A549 (cell line): ENCODE results near the gene NMNAT2. TPM values are rescaled to one million over a fixed set of nuclear protein-coding genes. Genes with fewer than 3 reads are reported as not detected.

Source experiments
- ATAC-seq, 2 experiments: fragments of 200-7000 bp in 1 of 2; fragments of >200 bp in 1 of 2; cut with Nextera tagmentation in 1 of 2; cut with Tn5 transposase in 1 of 2; 3 replicates each; pipeline versions ENCODE4 v1.8.0 to v1.9.1; 2018 to 2020; ENCODE audit warnings: mild to moderate bottlenecking in 1 of 2, moderate library complexity in 1 of 2
- CTCF ChIA-PET: fragments of 300-600 bp; sonication (Branson Sonifier 250); formaldehyde crosslinking; extraction: SDS; loops from one replicate; lab custom pipeline; 2021; ENCODE audit warnings: antibody characterized with exemption, inconsistent platforms; lab: Yijun Ruan, JAX
- POLR2A ChIA-PET: fragments of 350-600 bp; formaldehyde crosslinking; extraction: SDS; loops from one replicate; lab custom pipeline; 2021; ENCODE audit warnings: antibody characterized with exemption, inconsistent platforms; lab: Yijun Ruan, JAX
- DNase-seq, 2 experiments: peaks; one replicate each; pipeline versions ENCODE4 v3.0.0 to v3.0.0-alpha.2; 2011 to 2016; ENCODE audit warnings: low read depth in 1 of 2, low spot score in 1 of 2
- FAIRE-seq: peaks from 2 replicates; lab custom pipeline; 2011; peaks lifted over from hg19 to GRCh38; lab: Jason Lieb, UNC
- H3K27ac ChIP-seq, 2 experiments: fragments of >200 bp; sonication (Bioruptor Twin); formaldehyde crosslinking; 3 replicates each; pipeline ENCODE4 v1.5.1; 2016 to 2017
- H3K4me1 ChIP-seq: fragments of >200 bp; sonication (Bioruptor Twin); formaldehyde crosslinking; 3 replicates; pipeline ENCODE4 v1.6.1; 2016
- H3K4me2 ChIP-seq: fragments of >200 bp; sonication (Bioruptor Twin); formaldehyde crosslinking; 3 replicates; pipeline ENCODE4 v1.6.1; 2016
- H3K4me3 ChIP-seq: fragments of >200 bp; sonication (Bioruptor Twin); formaldehyde crosslinking; 3 replicates; pipeline ENCODE4 v1.5.1; 2016
- H3K9me3 ChIP-seq: fragments of >200 bp; sonication (Bioruptor Twin); formaldehyde crosslinking; 3 replicates; pipeline ENCODE4 v1.6.1; 2016
- BHLHE40 ChIP-seq: IDR thresholded peaks from 2 replicates; pipeline ENCODE4 v1.6.1; 2012; ENCODE audit warnings: low read depth, low read length, inconsistent platforms
- CBX2 ChIP-seq: fragments of 200-600 bp; sonication (generic); IDR thresholded peaks from 2 replicates; pipeline ENCODE4 v1.6.1; 2016; ENCODE audit warnings: low read depth, mild to moderate bottlenecking, borderline replicate concordance
- CBX8 ChIP-seq: fragments of 200-600 bp; sonication (generic); IDR thresholded peaks from 2 replicates; pipeline ENCODE4 v1.6.1; 2016
- EHF ChIP-seq: fragments of 250-450 bp; sonication (Bioruptor Pico); IDR thresholded peaks from 2 replicates; pipeline ENCODE4 v1.5.0; 2020; ENCODE audit warnings: mild to moderate bottlenecking
- EHMT2 ChIP-seq: fragments of 200-600 bp; sonication (generic); IDR thresholded peaks from 2 replicates; pipeline ENCODE4 v1.6.1; 2016; ENCODE audit warnings: antibody characterized with exemption, low read depth, mild to moderate bottlenecking, moderate library complexity
- EP300 ChIP-seq, 2 experiments: fragments of >200 bp; sonication (Bioruptor Twin); formaldehyde crosslinking; IDR thresholded peaks; 2 replicates in 1 of 2; 3 replicates in 1 of 2; pipeline ENCODE4 v1.6.1; 2016 to 2017
- ESRRA ChIP-seq: fragments of 150-350 bp; IDR thresholded peaks from 2 replicates; pipeline ENCODE4 v1.6.1; 2014; ENCODE audit warnings: mild to moderate bottlenecking, low read length, borderline replicate concordance
- GATA3 ChIP-seq: IDR thresholded peaks from 2 replicates; pipeline ENCODE4 v1.6.1; 2012; ENCODE audit warnings: borderline replicate concordance
- HDAC2 ChIP-seq: fragments of 200-600 bp; sonication (generic); IDR thresholded peaks from 2 replicates; pipeline ENCODE4 v1.6.1; 2016
- HEYL ChIP-seq: fragments of 250-450 bp; sonication (Bioruptor Pico); IDR thresholded peaks from 2 replicates; pipeline ENCODE4 v1.8.0; 2021; ENCODE audit warnings: mild to moderate bottlenecking, moderate library complexity
- HOXB5 ChIP-seq: fragments of 250-450 bp; sonication (Bioruptor Pico); IDR thresholded peaks from 2 replicates; pipeline ENCODE4 v1.5.0; 2020; ENCODE audit warnings: mild to moderate bottlenecking, moderate library complexity
- JUNB ChIP-seq: fragments of >200 bp; sonication (Bioruptor Twin); formaldehyde crosslinking; IDR thresholded peaks from 2 replicates; pipeline ENCODE4 v1.6.1; 2016
- KDM1A ChIP-seq: fragments of 200-600 bp; sonication (generic); IDR thresholded peaks from 2 replicates; pipeline ENCODE4 v1.6.1; 2016; ENCODE audit warnings: low read depth, mild to moderate bottlenecking
- KDM5A ChIP-seq: fragments of 200-600 bp; sonication (generic); IDR thresholded peaks from 2 replicates; pipeline ENCODE4 v1.6.1; 2016; ENCODE audit warnings: antibody characterized with exemption, mild to moderate bottlenecking
- PHF8 ChIP-seq: fragments of 200-600 bp; sonication (generic); IDR thresholded peaks from 2 replicates; pipeline ENCODE4 v1.6.1; 2016; ENCODE audit warnings: low read depth, mild to moderate bottlenecking, antibody characterized with exemption, moderate library complexity, borderline replicate concordance
- RAD21 ChIP-seq, 2 experiments: fragments of >200 bp in 1 of 2; sonication (Bioruptor Twin) in 1 of 2; formaldehyde crosslinking in 1 of 2; IDR thresholded peaks in 1 of 2; conservative IDR thresholded peaks in 1 of 2; 2 replicates in 1 of 2; 3 replicates in 1 of 2; pipeline ENCODE4 v1.6.1; 2012 to 2018; ENCODE audit warnings: inconsistent platforms in 1 of 2
- SMC3 ChIP-seq: fragments of >200 bp; sonication (Bioruptor Twin); formaldehyde crosslinking; IDR thresholded peaks from 3 replicates; pipeline ENCODE4 v1.6.1; 2018; ENCODE audit warnings: inconsistent platforms
- ZNF302 ChIP-seq: fragments of 250-450 bp; sonication (Bioruptor Pico); IDR thresholded peaks from 2 replicates; pipeline ENCODE4 v1.9.0; 2021; ENCODE audit warnings: inconsistent platforms, mild to moderate bottlenecking, moderate library complexity
- ZSCAN20 ChIP-seq: fragments of 250-450 bp; sonication (Bioruptor Pico); IDR thresholded peaks from 2 replicates; pipeline ENCODE4 v1.8.0; 2022; ENCODE audit warnings: mild to moderate bottlenecking, moderate library complexity
- WGBS: methylation state at CpG from one replicate; pipeline ENCODE4 v1.1.6; 2017; ENCODE audit errors: missing lambda C conversion rate; 5-methylcytosine and 5-hydroxymethylcytosine counted together
- polyA plus RNA-seq, 4 experiments: library from polyadenylated mRNA; depleted of rRNA in 3 of 4; stranded (reverse); fragments of >200 nt; fragmentation: RNase III in 1 of 4; extraction: RNeasy Plus Mini Kit Qiagen cat#74134 plus additional on column Dnase treatment in 1 of 4; gene quantifications; 2 replicates in 3 of 4; 3 replicates in 1 of 4; pipeline ENCODE4 v1.2.3, GENCODE V29; 2011 to 2017
- TF ChIP-seq, protein P1 (sequence below): fragments of 250-450 bp; sonication (Bioruptor Pico); IDR thresholded peaks from 2 replicates; pipeline ENCODE4 v1.5.0; 2021; ENCODE audit warnings: mild to moderate bottlenecking, moderate library complexity, borderline replicate concordance
- TF ChIP-seq, protein P2 (sequence below): fragments of >200 bp; sonication (Bioruptor Twin); formaldehyde crosslinking; IDR thresholded peaks from 3 replicates; pipeline ENCODE4 v1.5.1; 2016
- TF ChIP-seq, protein P3 (sequence below): IDR thresholded peaks from 2 replicates; pipeline ENCODE4 v1.6.1; 2012
- TF ChIP-seq, protein P4 (sequence below): fragments of 150-350 bp; IDR thresholded peaks from 2 replicates; pipeline ENCODE4 v1.6.1; 2014; ENCODE audit warnings: low read depth, mild to moderate bottlenecking, low read length
- TF ChIP-seq, protein P5 (sequence below): IDR thresholded peaks from 2 replicates; pipeline ENCODE4 v1.6.1; 2012; ENCODE audit warnings: low read depth, borderline replicate concordance

NMNAT2 gene
- polyA plus RNA-seq, 2 of the 4 experiments (the other 2 are of a cell fraction) = 0.16 to 0.63 TPM

DNA sequence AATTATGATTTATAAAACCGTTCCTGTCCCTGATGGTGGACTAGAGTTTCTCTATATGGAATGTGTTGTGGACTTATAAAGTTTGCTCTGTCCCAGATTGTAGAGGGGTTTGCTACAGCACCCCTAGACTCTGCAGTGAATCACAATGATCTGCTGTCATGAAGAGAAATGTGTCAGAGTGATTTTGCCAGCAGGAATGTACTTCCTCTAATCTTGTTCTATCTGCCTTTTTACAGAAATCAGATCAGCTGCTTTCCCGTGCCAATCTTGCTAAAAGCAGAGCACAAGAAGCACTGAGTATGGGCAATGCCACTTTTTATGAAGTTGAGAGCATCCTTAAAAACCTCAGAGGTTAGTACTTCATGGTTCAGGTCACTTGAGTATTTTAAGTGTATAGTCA is 180.1 kb downstream of the NMNAT2 start:
- Histone ChIP-seq H3K4me1 (peaks cover 5% of the 10 kb centered on the region), H3K4me2 (no peak overlapping the region), H3K4me3 (no peak overlapping the region), H3K9me3 (no peaks in the 10 kb centered on the region), H3K27ac (no peak overlapping the region)
- TF ChIP-seq PHF8 (no peak), CBX8 (no peak), HDAC2 (no peak), SMC3 (no peak), EHMT2 (no peak), ZNF302 (no peak), ESRRA (no peak), BHLHE40 (no peak), CBX2 (no peak), EHF (CRISPR knock-in tag) (no peak), JUNB (no peak), RAD21 (conservative IDR thresholded peaks at IDR 0.05 in 1 of 2, IDR thresholded peaks at IDR 0.05 in 1 of 2) (no peak), KDM1A (no peak), KDM5A (no peak), ZSCAN20 (no peak)
- TF ChIP-seq, protein P1, sequence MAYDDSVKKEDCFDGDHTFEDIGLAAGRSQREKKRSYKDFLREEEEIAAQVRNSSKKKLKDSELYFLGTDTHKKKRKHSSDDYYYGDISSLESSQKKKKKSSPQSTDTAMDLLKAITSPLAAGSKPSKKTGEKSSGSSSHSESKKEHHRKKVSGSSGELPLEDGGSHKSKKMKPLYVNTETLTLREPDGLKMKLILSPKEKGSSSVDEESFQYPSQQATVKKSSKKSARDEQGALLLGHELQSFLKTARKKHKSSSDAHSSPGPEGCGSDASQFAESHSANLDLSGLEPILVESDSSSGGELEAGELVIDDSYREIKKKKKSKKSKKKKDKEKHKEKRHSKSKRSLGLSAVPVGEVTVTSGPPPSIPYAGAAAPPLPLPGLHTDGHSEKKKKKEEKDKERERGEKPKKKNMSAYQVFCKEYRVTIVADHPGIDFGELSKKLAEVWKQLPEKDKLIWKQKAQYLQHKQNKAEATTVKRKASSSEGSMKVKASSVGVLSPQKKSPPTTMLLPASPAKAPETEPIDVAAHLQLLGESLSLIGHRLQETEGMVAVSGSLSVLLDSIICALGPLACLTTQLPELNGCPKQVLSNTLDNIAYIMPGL (CRISPR knock-in tag) = no peak
- TF ChIP-seq, protein P2, sequence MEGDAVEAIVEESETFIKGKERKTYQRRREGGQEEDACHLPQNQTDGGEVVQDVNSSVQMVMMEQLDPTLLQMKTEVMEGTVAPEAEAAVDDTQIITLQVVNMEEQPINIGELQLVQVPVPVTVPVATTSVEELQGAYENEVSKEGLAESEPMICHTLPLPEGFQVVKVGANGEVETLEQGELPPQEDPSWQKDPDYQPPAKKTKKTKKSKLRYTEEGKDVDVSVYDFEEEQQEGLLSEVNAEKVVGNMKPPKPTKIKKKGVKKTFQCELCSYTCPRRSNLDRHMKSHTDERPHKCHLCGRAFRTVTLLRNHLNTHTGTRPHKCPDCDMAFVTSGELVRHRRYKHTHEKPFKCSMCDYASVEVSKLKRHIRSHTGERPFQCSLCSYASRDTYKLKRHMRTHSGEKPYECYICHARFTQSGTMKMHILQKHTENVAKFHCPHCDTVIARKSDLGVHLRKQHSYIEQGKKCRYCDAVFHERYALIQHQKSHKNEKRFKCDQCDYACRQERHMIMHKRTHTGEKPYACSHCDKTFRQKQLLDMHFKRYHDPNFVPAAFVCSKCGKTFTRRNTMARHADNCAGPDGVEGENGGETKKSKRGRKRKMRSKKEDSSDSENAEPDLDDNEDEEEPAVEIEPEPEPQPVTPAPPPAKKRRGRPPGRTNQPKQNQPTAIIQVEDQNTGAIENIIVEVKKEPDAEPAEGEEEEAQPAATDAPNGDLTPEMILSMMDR = no peak
- TF ChIP-seq, protein P3, sequence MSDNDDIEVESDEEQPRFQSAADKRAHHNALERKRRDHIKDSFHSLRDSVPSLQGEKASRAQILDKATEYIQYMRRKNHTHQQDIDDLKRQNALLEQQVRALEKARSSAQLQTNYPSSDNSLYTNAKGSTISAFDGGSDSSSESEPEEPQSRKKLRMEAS = no peak
- TF ChIP-seq, protein P4, sequence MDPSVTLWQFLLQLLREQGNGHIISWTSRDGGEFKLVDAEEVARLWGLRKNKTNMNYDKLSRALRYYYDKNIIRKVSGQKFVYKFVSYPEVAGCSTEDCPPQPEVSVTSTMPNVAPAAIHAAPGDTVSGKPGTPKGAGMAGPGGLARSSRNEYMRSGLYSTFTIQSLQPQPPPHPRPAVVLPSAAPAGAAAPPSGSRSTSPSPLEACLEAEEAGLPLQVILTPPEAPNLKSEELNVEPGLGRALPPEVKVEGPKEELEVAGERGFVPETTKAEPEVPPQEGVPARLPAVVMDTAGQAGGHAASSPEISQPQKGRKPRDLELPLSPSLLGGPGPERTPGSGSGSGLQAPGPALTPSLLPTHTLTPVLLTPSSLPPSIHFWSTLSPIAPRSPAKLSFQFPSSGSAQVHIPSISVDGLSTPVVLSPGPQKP = no peak
- CTCF ChIA-PET = interaction anchor here (1.1 to 2.0 kb wide), 4 partner anchors 10 to 275 kb away, joined by 3 to 10 read pairs (median 4); no protein-coding TSS in a partner anchor
- no peak for ATAC-seq
- WGBS = 84% methylated on average over 2 of the region's 2 CpGs
- POLR2A ChIA-PET = no interaction called here
- FAIRE-seq = no peak
- no peak for DNase-seq

DNA sequence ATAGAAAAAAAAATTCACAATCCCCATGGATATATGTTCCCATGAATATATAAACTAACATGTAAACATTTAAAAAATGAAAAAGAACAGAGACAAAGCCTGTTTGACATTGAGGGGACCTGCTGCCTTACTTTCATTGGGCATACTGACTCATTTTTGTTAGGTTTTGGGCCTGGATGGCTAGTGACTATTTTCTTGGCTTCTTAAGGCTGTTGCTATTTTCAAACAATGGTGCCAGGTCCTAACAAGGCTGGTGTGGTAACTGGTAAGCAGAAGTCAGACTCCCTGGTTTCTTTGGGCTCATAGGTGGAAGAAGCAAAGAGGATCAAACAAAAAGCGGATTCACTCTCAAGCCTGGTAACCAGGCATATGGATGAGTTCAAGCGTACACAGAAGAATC is 181.1 kb downstream of the NMNAT2 start:
- no peak for DNase-seq
- H3K9me3 ChIP-seq = no peaks in the 10 kb centered on the region
- no peak for ATAC-seq
- POLR2A ChIA-PET = no interaction called here
- 90% methylated on average over 2 of the region's 2 CpGs for WGBS
- no peak for FAIRE-seq
- no peak overlapping the region for H3K27ac ChIP-seq
- CTCF ChIA-PET = interaction anchor here (0.9 to 2.0 kb wide), 5 partner anchors 9 to 274 kb away, joined by 3 to 10 read pairs (median 4); no protein-coding TSS in a partner anchor
- H3K4me2 ChIP-seq = no peak overlapping the region
- TF ChIP-seq, protein P5, sequence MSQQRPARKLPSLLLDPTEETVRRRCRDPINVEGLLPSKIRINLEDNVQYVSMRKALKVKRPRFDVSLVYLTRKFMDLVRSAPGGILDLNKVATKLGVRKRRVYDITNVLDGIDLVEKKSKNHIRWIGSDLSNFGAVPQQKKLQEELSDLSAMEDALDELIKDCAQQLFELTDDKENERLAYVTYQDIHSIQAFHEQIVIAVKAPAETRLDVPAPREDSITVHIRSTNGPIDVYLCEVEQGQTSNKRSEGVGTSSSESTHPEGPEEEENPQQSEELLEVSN = no peak
- TF ChIP-seq ZSCAN20 (no peak), PHF8 (no peak), GATA3 (no peak), EP300 (IDR thresholded peaks at IDR 0.05) (no peak), HOXB5 (no peak), HEYL (CRISPR knock-in tag) (no peak)
- TF ChIP-seq, all 56 proteins: peak for 0
- H3K4me1 ChIP-seq = peaks cover 5% of the 10 kb centered on the region
- no peak overlapping the region for H3K4me3 ChIP-seq
